Measurements from ENCODE around the gene RASL11A.

Gene RASL11A

DNA sequence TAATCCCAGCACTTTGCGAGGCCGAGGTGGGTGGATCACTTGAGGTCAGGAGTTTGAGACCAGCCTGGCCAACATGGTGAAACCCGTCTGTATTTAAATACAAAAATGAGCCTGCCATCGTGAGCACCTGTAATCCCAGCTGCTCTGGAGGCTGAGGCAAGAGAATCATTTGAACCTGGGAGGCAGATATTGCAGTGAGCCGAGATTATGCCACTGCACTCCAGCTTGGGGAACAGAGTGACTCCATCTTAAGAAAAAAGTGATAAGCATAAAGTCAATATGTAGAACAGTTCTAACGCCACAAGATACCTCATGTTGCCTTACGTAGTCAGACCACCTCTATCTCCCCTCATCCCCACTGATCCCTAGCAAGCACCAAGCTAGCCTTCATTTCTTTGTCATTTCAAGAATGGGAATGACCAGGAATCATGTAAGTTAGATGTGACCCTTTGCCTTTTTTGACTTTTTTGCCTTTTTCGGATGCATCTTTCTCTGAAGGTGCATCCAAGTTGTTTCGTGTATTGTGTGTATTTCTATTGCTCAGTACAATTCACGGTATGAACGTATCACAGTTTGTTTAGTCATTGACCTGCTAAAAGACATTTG is 12.9 kb upstream of the RASL11A start:
- Histone ChIP-seq H3K36me3 (replicated peaks) (peaks cover 76% of the 10 kb centered on the region), H3K4me1 (peaks cover 48% of the 10 kb centered on the region), H3K27me3 (ENCODE audit: low read depth) (no peaks in the 10 kb centered on the region), H3K9me3 (no peaks in the 10 kb centered on the region), H3K4me3 (no peak overlapping the region)
- DNase-seq (ENCODE audit: low spot score in 2 of 2), result no peak
- in situ Hi-C loops (cut with MboI; ENCODE audit: low sequenced_read_pairs), result loop anchor here (10.0 kb wide), 1 partner anchor 273 kb away; no protein-coding TSS in a partner anchor

DNA sequence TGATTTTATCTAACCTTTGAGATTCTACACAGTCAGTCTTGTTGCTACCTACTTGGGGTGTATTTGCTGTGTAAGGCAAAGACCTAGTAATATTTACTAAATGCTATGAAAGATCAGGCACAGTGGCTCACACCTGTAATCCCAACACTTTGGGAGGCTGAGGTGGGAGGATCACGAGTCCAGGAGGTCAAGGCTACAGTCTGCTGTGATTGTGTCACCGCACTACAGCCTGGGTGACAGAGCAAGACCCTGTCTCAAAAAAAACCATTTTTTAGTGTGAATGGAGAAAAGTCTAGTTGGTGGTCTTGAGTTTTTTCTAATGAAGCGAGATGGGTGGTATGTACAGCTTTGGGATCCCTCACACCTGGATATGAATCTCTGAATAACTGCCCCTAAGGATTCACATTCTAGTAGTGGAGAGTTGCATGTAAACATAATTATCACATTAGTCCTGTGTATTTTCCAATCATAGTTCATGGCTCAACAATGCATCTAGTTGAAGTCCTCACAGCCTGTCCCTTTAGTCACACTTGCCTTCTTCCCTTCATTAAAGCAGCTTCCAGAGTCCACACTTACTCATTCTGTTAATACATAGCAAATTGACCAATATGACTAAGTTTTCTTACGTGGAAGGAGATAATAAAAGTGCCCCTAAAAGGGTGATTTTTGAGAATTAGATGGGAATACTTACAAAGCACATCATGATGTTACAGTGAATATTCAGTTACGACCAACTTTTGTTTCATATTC is 11.8 kb upstream of the RASL11A start:
- Histone ChIP-seq H3K4me3 (no peak overlapping the region), H3K36me3 (replicated peaks) (peaks cover 65% of the 10 kb centered on the region), H3K27me3 (ENCODE audit: low read depth) (no peaks in the 10 kb centered on the region), H3K9me3 (no peaks in the 10 kb centered on the region), H3K4me1 (peaks cover 46% of the 10 kb centered on the region)
- in situ Hi-C loops (cut with MboI; ENCODE audit: low sequenced_read_pairs), result loop anchor here (10.0 kb wide), 1 partner anchor 274 kb away; no protein-coding TSS in a partner anchor
- no peak for DNase-seq (ENCODE audit: low spot score in 2 of 2)

DNA sequence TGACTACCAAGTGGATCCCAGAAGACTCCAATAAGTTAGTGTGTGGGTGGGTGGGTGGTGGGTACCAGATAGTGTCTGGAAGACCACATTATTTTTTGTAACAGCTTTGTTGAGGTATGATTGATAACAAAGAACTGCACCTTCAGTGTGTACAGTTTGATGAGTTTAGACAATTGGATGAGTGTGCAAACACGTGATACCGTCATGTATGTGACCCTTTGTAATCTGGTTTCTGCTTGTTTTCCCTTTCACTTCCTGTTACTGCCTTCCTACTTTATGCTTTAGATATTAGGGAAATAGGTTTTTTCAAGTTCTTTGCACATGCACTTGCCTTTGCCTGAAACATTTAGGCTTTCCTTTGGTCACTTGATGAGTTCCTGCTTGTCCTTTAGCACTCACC is 10.8 kb upstream of the RASL11A start:
- Histone ChIP-seq H3K36me3 (replicated peaks) (peaks cover 56% of the 10 kb centered on the region), H3K4me3 (no peak overlapping the region), H3K9me3 (no peaks in the 10 kb centered on the region), H3K27me3 (ENCODE audit: low read depth) (no peaks in the 10 kb centered on the region), H3K4me1 (peaks cover 43% of the 10 kb centered on the region)
- in situ Hi-C loops (cut with MboI; ENCODE audit: low sequenced_read_pairs), result loop anchor here (10.0 kb wide), 1 partner anchor 275 kb away; no protein-coding TSS in a partner anchor
- DNase-seq (ENCODE audit: low spot score in 2 of 2), result no peak

DNA sequence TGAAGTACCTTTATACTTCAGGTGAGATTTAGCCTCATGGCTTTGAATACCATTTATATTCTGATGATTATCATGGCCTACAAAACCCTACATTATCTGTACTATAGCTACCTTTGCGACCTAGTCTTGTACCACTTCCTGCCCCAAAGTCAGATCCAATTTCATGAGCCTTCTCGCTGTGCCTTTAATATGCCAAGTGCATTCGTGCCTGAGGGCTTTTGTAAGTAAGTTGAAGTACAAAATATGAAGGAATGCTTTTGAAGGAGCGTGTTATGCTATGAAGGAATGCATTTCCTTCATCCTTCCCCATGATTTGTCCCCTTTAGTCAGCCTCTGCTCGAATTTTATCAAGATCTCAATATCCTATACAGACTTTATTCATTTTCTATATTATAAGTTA is 9.2 kb upstream of the RASL11A start:
- Histone ChIP-seq H3K4me1 (peaks cover 43% of the 10 kb centered on the region), H3K9me3 (no peaks in the 10 kb centered on the region), H3K36me3 (replicated peaks) (peaks cover 41% of the 10 kb centered on the region), H3K27me3 (ENCODE audit: low read depth) (no peaks in the 10 kb centered on the region), H3K4me3 (no peak overlapping the region)
- no peak for DNase-seq (ENCODE audit: low spot score in 2 of 2)
- in situ Hi-C loops (cut with MboI; ENCODE audit: low sequenced_read_pairs), result no loop called here

DNA sequence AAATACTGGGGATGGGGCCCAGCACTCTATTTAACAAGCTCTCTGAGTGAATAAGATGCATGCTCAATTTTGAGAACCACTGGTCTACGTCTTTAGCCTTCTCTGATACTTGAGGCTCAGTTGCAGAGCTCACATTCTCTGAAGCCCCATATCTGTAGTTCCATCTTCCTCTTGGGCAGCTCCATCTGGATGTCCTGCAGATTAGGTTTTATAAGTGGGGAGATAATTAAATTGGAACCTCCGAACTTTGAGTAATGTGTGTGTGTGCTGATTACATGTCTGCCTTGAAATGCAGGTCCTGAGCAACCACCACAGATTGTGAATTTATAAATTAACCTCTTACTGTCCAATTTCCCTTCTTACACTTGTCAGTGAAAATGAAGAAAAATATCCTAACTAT is 7.2 kb upstream of the RASL11A start:
- Histone ChIP-seq H3K36me3 (replicated peaks) (peaks cover 20% of the 10 kb centered on the region), H3K9me3 (no peaks in the 10 kb centered on the region), H3K4me1 (peaks cover 42% of the 10 kb centered on the region), H3K27me3 (ENCODE audit: low read depth) (no peaks in the 10 kb centered on the region), H3K4me3 (no peak overlapping the region)
- in situ Hi-C loops (cut with MboI; ENCODE audit: low sequenced_read_pairs), result no loop called here
- no peak for DNase-seq (ENCODE audit: low spot score in 2 of 2)

DNA sequence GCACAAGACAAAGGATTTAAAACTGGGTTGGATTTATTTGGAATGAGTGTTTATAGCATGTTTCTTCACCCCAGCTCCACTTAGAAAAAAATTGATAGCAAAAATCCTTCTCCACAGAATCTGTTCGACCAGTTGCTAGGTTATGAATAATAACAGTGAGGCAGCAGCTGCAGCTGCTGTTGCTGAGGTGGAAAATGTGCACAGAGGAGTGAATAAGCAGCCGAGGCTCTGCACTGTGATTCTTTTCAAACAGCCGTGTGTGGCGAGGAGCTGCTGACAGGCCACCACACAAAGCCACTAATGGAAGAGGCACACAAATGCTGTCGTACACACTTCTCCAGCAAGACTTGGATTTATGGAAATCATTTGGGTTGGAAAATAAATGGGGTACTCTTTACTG is 6.4 kb upstream of the RASL11A start:
- H3K4me3 ChIP-seq, result no peak overlapping the region
- in situ Hi-C loops (cut with MboI; ENCODE audit: low sequenced_read_pairs), result no loop called here
- peaks cover 13% of the 10 kb centered on the region for H3K36me3 ChIP-seq (replicated peaks)
- DNase-seq (ENCODE audit: low spot score in 2 of 2), result peak in 1 of 2 experiments; percentile 42
- H3K9me3 ChIP-seq, result no peaks in the 10 kb centered on the region
- H3K4me1 ChIP-seq, result peaks cover 34% of the 10 kb centered on the region
- H3K27me3 ChIP-seq (ENCODE audit: low read depth), result no peaks in the 10 kb centered on the region

DNA sequence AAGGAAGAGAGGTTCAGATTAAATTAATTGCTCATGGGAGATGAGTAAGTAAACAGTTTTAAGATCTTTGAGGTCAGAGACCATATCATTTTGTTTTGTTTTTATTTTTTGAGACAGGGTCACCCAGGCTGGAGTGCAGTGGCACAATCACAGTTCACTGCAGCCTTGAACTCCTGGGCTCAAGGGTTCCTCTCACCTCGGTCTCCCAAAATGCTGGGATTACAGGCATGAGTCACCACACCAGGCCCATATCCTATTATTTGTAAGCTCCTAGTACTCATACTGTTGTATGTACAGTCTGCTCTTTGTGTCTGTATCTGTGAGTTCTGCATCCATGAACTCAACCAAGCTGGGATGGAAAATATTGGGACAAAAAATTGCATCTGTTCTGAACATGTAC is 6.0 kb upstream of the RASL11A start:
- no peaks in the 10 kb centered on the region for H3K9me3 ChIP-seq
- no peak overlapping the region for H3K4me3 ChIP-seq
- H3K36me3 ChIP-seq (replicated peaks), result peaks cover 11% of the 10 kb centered on the region
- H3K27me3 ChIP-seq (ENCODE audit: low read depth), result no peaks in the 10 kb centered on the region
- H3K4me1 ChIP-seq, result peaks cover 30% of the 10 kb centered on the region
- DNase-seq (ENCODE audit: low spot score in 2 of 2), result no peak
- in situ Hi-C loops (cut with MboI; ENCODE audit: low sequenced_read_pairs), result no loop called here

DNA sequence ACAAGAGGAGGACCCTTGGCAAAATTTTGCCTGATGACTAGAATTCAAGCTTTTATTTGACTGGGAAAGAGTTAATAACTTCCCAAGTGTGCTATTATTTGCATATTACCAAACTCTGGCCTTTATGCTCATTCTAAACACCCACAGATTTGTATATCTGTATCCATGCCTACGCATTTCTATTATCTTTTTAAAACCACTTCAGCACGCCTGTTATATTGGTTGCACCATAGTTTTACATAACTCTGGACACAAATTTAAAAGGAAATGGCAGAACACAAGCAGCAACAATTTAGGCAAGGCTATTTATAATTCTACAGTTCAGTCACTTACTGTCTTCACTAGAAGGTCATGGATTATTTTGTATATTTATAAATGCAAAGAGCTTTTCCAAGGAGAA is 3.7 kb upstream of the RASL11A start:
- Histone ChIP-seq H3K9me3 (no peaks in the 10 kb centered on the region), H3K4me3 (no peak overlapping the region), H3K27me3 (ENCODE audit: low read depth) (no peaks in the 10 kb centered on the region), H3K4me1 (peaks cover 16% of the 10 kb centered on the region), H3K36me3 (replicated peaks) (peaks cover 2% of the 10 kb centered on the region)
- DNase-seq (ENCODE audit: low spot score in 2 of 2), result no peak
- in situ Hi-C loops (cut with MboI; ENCODE audit: low sequenced_read_pairs), result no loop called here

DNA sequence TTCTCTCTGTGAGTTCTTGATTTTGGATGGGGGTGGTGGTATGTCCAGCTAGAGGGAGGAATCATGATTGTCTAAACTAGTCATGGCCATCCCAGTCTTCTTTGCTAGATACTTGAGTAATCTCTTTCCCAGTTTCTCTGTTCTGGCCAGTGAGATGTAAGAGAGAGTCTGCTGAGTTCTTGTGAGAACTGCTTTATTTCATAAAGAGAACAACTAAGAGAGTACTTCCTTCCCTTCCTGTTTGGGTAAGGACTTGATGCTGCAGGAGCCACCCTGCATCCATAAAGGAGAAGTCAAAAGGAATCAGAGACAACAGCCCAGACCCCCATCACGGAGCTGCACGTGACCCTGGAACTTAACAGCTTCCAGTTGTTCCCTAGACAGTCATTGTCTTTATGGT is 3.0 kb upstream of the RASL11A start:
- Histone ChIP-seq H3K4me3 (no peak overlapping the region), H3K27me3 (ENCODE audit: low read depth) (no peaks in the 10 kb centered on the region), H3K4me1 (peaks cover 16% of the 10 kb centered on the region), H3K36me3 (replicated peaks) (no peaks in the 10 kb centered on the region), H3K9me3 (no peaks in the 10 kb centered on the region)
- in situ Hi-C loops (cut with MboI; ENCODE audit: low sequenced_read_pairs), result no loop called here
- DNase-seq (ENCODE audit: low spot score in 2 of 2), result no peak

DNA sequence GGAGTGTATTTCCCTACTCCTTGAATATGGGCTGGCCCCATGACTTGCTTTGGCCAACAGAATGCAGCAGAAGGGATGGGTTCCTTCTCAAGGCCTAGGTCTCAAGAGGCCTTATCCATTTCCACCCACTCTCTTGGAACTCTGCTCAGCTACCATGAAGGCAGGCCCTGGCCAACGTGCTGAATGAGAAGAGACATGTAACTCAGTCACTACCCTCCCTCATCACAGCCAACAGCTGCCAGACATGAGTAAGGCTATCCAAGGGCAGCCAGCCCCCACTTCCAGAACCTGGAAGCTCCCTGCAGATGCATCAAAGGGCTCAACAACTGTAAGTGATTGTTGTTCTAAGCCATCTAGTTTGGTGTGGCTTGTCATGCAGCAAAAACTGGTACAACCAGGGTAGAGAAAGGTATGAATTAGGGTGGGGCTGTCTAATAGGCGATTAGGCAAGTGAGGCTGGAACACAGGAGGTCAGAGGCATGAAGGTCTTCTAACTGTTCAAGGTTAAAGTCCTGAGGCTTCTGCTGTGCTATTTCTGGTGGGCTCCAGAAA is 1.4 kb upstream of the RASL11A start:
- Histone ChIP-seq H3K9me3 (no peaks in the 10 kb centered on the region), H3K4me3 (no peak overlapping the region), H3K27me3 (ENCODE audit: low read depth) (no peaks in the 10 kb centered on the region), H3K36me3 (replicated peaks) (no peaks in the 10 kb centered on the region), H3K4me1 (peaks cover 16% of the 10 kb centered on the region)
- no peak for DNase-seq (ENCODE audit: low spot score in 2 of 2)
- in situ Hi-C loops (cut with MboI; ENCODE audit: low sequenced_read_pairs), result no loop called here

DNA sequence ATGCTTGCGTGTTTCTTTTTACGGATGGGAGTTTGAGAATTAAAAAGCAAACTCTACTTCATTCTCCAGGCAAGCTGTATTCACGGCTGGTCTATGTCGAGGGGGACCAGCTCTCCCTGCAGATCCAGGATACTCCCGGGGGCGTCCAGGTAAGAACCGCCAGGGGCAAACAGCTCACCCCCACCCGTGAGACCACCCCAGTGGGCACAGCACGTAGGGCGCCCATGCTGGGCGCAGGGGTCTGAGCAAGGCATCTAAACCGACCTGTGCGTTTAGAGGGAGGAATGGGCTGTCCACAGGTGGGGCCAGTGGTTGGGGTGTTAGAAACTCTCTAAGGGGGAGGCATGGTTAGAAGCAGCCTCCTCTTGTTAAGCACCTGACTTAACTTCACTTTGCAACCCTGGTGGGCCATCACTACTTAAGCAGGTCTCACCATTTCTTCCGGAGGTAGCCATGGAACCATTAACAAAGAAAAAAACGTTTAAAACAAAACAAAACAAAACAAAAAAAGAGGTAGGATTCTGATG is 1.0 kb downstream of the RASL11A start:
- H3K27me3 ChIP-seq (ENCODE audit: low read depth), result no peaks in the 10 kb centered on the region
- H3K36me3 ChIP-seq (replicated peaks), result no peaks in the 10 kb centered on the region
- peaks cover 14% of the 10 kb centered on the region for H3K4me1 ChIP-seq
- no peak for DNase-seq (ENCODE audit: low spot score in 2 of 2)
- in situ Hi-C loops (cut with MboI; ENCODE audit: low sequenced_read_pairs), result no loop called here
- H3K9me3 ChIP-seq, result no peaks in the 10 kb centered on the region
- peak overlapping the region; percentile 56 for H3K4me3 ChIP-seq

DNA sequence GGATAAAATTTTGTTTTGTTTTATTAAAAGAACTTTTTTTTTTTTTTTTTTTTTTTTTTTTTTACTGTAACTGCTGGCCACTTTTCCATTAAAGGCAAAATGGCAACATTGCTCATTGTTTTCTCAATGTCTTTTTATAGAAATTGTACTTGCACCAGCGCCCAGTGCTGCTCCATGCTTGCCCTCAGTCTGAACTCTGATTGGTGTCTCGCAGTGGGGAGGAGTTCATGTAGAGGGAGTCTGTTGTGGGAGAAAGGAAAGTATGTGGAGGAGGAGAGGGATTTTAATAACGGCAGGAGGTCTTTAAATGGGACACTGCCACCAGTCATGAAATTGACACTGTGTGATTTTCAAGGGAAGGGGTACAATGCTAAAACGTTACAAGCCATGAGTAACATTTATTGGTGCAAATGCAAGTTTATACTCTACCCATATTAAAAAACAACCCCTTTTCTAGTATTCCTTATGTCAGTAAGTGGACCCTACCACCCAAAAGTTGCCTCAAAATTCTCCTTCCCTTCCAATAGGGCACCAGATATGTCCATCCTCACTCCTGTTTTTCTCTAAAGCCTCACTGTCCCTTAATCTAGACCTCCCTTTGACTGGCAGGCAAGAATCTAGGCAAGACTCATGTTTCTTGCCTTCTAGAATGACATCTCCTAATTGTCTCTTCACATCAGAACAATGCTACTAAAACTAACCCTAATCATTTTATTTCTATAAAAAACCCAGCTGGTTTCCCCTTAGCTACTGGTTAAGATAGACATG is 3.2 kb downstream of the RASL11A start:
- no peak for DNase-seq (ENCODE audit: low spot score in 2 of 2)
- H3K36me3 ChIP-seq (replicated peaks), result no peaks in the 10 kb centered on the region
- no peaks in the 10 kb centered on the region for H3K27me3 ChIP-seq (ENCODE audit: low read depth)
- in situ Hi-C loops (cut with MboI; ENCODE audit: low sequenced_read_pairs), result no loop called here
- H3K4me1 ChIP-seq, result 0 out of 2 replicates have a peak, but pooled peaks cover 3% of the 10 kb centered on the region
- no peak overlapping the region for H3K4me3 ChIP-seq
- no peaks in the 10 kb centered on the region for H3K9me3 ChIP-seq

DNA sequence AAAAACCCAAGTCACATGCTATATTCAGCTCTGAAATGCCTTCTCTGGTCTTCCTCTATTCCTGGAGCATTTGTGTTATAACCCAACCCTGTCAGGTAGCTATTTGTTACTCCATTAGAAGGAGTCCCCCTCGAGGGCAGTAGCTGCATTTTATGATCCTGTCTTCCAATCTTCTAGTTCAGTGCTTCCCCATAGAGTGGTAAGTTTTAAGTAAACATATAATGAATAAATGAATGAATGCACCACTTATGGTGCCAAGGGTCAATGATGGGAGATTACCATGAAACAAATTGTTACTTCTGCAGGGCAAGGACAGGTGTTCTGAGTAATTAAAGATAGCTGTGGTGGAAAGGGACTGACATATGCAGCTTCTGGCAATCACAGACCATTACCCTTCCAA is 4.0 kb downstream of the RASL11A start:
- in situ Hi-C loops (cut with MboI; ENCODE audit: low sequenced_read_pairs), result no loop called here
- 0 out of 2 replicates have a peak, but pooled peaks cover 3% of the 10 kb centered on the region for H3K4me1 ChIP-seq
- no peaks in the 10 kb centered on the region for H3K36me3 ChIP-seq (replicated peaks)
- no peak for DNase-seq (ENCODE audit: low spot score in 2 of 2)
- H3K27me3 ChIP-seq (ENCODE audit: low read depth), result no peaks in the 10 kb centered on the region
- no peak overlapping the region for H3K4me3 ChIP-seq
- H3K9me3 ChIP-seq, result no peaks in the 10 kb centered on the region
